Astrocyte (in vitro differentiated cells and primary cell): ENCODE results near the gene NUP107.

Experiments
- CTCF ChIP-seq: IDR thresholded peaks from 2 replicates; pipeline ENCODE4 v1.5.1; 2011; ENCODE audit warnings: low read depth, mild to moderate bottlenecking, inconsistent platforms, low read length, moderate library complexity; ENCODE audit not compliant: insufficient read depth
- EZH2 ChIP-seq: IDR thresholded peaks from 2 replicates; pipeline ENCODE4 v1.6.1; 2012; ENCODE audit warnings: mild to moderate bottlenecking, low read length, inconsistent platforms; ENCODE audit not compliant: insufficient read depth

GRCh38 chr12:68784015-68784414 lies 97.2 kb downstream of the NUP107 start:
- no peak for TF ChIP-seq CTCF
- no peak for TF ChIP-seq EZH2
